ENCODE measurements around the gene FRMD1. TPM values are rescaled to one million over a fixed set of nuclear protein-coding genes. Genes with fewer than 3 reads are reported as not detected.

FRMD1 gene
- total and polyA plus RNA-seq, 2 donors (not counting 1 experiment from before 2014, with no cell fraction given) = not detected

DNA sequence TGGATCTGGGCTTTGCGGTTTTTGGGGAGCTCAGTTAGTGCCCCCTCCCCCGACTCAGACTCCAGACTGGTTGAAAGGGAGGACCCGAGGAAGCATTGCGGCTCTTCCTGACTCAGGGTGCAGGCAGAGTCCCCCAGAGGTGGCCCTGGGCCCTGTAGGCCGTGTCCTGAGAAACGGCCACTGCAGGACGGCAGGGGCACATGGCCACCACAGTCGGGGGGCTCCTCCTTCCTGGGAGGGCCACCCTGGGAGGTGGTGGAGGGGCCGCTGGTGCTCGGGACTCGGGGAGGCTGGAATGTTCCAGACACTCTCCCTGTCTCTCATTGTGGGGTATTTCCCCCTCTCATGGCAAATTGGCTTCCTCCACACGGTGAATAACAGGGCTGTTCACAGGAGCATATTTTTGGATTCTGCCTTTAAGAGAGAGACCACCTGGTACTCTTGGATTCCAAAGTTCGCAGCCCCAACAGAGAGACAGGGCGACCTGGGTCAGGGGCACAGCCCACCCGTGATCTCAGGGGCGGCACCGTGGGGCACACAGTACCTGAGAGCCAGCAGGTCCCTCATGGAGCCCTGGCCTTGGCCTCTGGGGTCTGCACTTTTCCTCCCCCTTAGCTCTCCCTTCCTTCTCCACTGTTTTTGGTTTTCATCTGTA, 35.7 kb downstream of the FRMD1 start:
- CTCF ChIA-PET = no interaction called here
- H3K4me1 ChIP-seq (ENCODE audit: control insufficient read depth in 2 of 2, insufficient read depth in 2 of 2, low read length in 2 of 2) = no peaks in the 10 kb centered on the region
- TF ChIP-seq, protein P1, sequence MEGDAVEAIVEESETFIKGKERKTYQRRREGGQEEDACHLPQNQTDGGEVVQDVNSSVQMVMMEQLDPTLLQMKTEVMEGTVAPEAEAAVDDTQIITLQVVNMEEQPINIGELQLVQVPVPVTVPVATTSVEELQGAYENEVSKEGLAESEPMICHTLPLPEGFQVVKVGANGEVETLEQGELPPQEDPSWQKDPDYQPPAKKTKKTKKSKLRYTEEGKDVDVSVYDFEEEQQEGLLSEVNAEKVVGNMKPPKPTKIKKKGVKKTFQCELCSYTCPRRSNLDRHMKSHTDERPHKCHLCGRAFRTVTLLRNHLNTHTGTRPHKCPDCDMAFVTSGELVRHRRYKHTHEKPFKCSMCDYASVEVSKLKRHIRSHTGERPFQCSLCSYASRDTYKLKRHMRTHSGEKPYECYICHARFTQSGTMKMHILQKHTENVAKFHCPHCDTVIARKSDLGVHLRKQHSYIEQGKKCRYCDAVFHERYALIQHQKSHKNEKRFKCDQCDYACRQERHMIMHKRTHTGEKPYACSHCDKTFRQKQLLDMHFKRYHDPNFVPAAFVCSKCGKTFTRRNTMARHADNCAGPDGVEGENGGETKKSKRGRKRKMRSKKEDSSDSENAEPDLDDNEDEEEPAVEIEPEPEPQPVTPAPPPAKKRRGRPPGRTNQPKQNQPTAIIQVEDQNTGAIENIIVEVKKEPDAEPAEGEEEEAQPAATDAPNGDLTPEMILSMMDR (IDR thresholded peaks at IDR 0.05) = no peak
- no peak for TF ChIP-seq EZH2 (IDR thresholded peaks at IDR 0.05; ENCODE audit: borderline replicate concordance, insufficient read depth, low read depth, low read length, poor library complexity, severe bottlenecking)
- H3K9ac ChIP-seq (ENCODE audit: low read length) = no peak overlapping the region
- WGBS (ENCODE audit: insufficient coverage) = 94% methylated on average over 13 of the region's 17 CpGs
- intact Hi-C loops (cut with micrococcal nuclease) = no loop called here
- H3K36me3 ChIP-seq (replicated peaks in 1 of 2; ENCODE audit: control extremely low read depth in 1 of 2, control insufficient read depth in 1 of 2, extremely low read depth in 1 of 2, insufficient read depth in 2 of 2, low read length in 1 of 2) = no peaks in the 10 kb centered on the region
- no peaks in the 10 kb centered on the region for H3K27me3 ChIP-seq (replicated peaks in 1 of 4; ENCODE audit: control extremely low read depth in 1 of 4, control insufficient read depth in 3 of 4, insufficient read depth in 4 of 4, low read length in 3 of 4)
- peaks cover 4% of the 10 kb centered on the region for H3K9me3 Mint-ChIP-seq (ENCODE audit: insufficient read depth)
- H3K79me2 ChIP-seq (ENCODE audit: control insufficient read depth, insufficient read depth, low read length) = no peaks in the 10 kb centered on the region
- no peaks in the 10 kb centered on the region for H3K4me1 Mint-ChIP-seq
- no peak overlapping the region for H3K4me3 Mint-ChIP-seq
- H3K27me3 Mint-ChIP-seq = no peaks in the 10 kb centered on the region
- no peak for ATAC-seq (ENCODE audit: low read depth)
- H2AFZ ChIP-seq (ENCODE audit: insufficient read depth, low read depth, low read length, poor library complexity, severe bottlenecking) = no peak overlapping the region
- H4K20me1 ChIP-seq (ENCODE audit: control insufficient read depth, insufficient read depth, low read length, poor library complexity, severe bottlenecking) = no peaks in the 10 kb centered on the region
- DNase-seq = no peak
- no peak overlapping the region for H3K27ac Mint-ChIP-seq
- H3K4me3 ChIP-seq (ENCODE audit: control extremely low read depth in 1 of 5, extremely low read depth in 1 of 5, insufficient read depth in 1 of 5, low read depth in 2 of 5, low read length in 4 of 5) = no peak overlapping the region
- POLR2A ChIA-PET = no interaction called here
- H3K27ac ChIP-seq (ENCODE audit: low read length in 2 of 2) = no peak overlapping the region
- no peak overlapping the region for H3K4me2 ChIP-seq (replicated peaks; ENCODE audit: low read depth, low read length, poor library complexity, severe bottlenecking)
- H3K9me3 ChIP-seq (ENCODE audit: control extremely low read depth in 1 of 3, control insufficient read depth in 2 of 3, insufficient read depth in 1 of 3, low read length in 2 of 3) = peaks cover 0 to 71% (median 22%) of the 10 kb centered on the region in 3 donors

DNA sequence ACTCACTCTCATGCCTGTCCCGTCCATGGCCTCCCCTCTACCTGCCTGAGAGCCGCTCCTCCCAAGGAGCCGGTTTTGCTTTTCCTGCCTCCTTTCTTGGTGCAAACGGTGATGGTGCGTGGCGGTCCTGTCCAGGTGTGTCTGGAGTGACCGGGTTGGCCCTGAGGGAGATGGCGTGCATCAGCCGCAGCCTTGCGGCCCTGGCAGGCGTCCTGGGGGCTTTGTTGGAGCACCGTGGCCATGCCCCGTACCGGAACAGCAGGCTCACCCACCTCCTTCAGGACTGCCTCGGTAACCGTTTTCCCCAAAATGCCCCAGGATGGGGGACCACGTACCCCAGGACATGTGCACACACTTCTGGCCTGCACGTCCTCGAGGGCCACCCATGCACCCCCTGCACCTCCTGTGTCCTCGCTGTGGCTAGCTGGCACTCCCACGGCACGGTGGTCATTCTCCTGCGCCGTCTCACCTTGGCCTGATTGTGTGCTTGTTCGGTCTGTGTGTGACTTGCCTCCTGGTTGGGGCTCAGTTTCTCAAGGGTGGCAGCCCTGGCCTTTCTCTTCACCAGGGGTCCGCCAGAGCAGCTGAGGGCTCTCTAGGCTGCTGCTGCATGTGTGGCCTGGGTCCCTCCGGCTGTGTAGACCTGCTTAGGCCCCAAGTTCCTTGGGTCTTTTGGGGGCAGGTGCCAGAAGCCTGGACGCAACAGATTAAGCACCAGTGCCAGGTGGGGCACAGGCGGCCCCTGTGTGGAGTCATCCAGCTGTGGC, 36.4 kb downstream of the FRMD1 start:
- H3K27me3 ChIP-seq (replicated peaks in 1 of 4; ENCODE audit: control extremely low read depth in 1 of 4, control insufficient read depth in 3 of 4, insufficient read depth in 4 of 4, low read length in 3 of 4) = no peaks in the 10 kb centered on the region
- no peak overlapping the region for H3K27ac Mint-ChIP-seq
- intact Hi-C loops (cut with micrococcal nuclease) = no loop called here
- whole genome bisulfite sequencing (ENCODE audit: insufficient coverage) = 95% methylated on average over 29 of the region's 29 CpGs
- ATAC-seq (ENCODE audit: low read depth) = no peak
- peaks cover 0 to 78% (median 24%) of the 10 kb centered on the region in 3 donors for H3K9me3 ChIP-seq (ENCODE audit: control extremely low read depth in 1 of 3, control insufficient read depth in 2 of 3, insufficient read depth in 1 of 3, low read length in 2 of 3)
- no peaks in the 10 kb centered on the region for H3K36me3 ChIP-seq (replicated peaks in 1 of 2; ENCODE audit: control extremely low read depth in 1 of 2, control insufficient read depth in 1 of 2, extremely low read depth in 1 of 2, insufficient read depth in 2 of 2, low read length in 1 of 2)
- peaks cover 6% of the 10 kb centered on the region for H3K9me3 Mint-ChIP-seq (ENCODE audit: insufficient read depth)
- no peak overlapping the region for H3K27ac ChIP-seq (ENCODE audit: low read length in 2 of 2)
- no peaks in the 10 kb centered on the region for H3K4me1 Mint-ChIP-seq
- no peaks in the 10 kb centered on the region for H3K4me1 ChIP-seq (ENCODE audit: control insufficient read depth in 2 of 2, insufficient read depth in 2 of 2, low read length in 2 of 2)
- H4K20me1 ChIP-seq (ENCODE audit: control insufficient read depth, insufficient read depth, low read length, poor library complexity, severe bottlenecking) = no peaks in the 10 kb centered on the region
- H3K4me3 Mint-ChIP-seq = no peak overlapping the region
- H3K79me2 ChIP-seq (ENCODE audit: control insufficient read depth, insufficient read depth, low read length) = no peaks in the 10 kb centered on the region
- TF ChIP-seq EZH2 (IDR thresholded peaks at IDR 0.05; ENCODE audit: borderline replicate concordance, insufficient read depth, low read depth, low read length, poor library complexity, severe bottlenecking) = no peak
- TF ChIP-seq, protein P1 (IDR thresholded peaks at IDR 0.05) = no peak
- no peak for DNase-seq
- ChIA-PET POLR2A (no interaction called here), CTCF (no interaction called here)
- H3K27me3 Mint-ChIP-seq = no peaks in the 10 kb centered on the region
- no peak overlapping the region for H3K4me3 ChIP-seq (ENCODE audit: control extremely low read depth in 1 of 5, extremely low read depth in 1 of 5, insufficient read depth in 1 of 5, low read depth in 2 of 5, low read length in 4 of 5)
- H3K9ac ChIP-seq (ENCODE audit: low read length) = no peak overlapping the region
- no peak overlapping the region for H3K4me2 ChIP-seq (replicated peaks; ENCODE audit: low read depth, low read length, poor library complexity, severe bottlenecking)
- no peak overlapping the region for H2AFZ ChIP-seq (ENCODE audit: insufficient read depth, low read depth, low read length, poor library complexity, severe bottlenecking)
